Left lung (tissue), 10 donors: ENCODE measurements around the gene TSHZ2. TPM values are rescaled to one million over a fixed set of nuclear protein-coding genes. Genes with fewer than 3 reads are reported as not detected.

ENCODE experiments used
- ATAC-seq: fragments of 200-7000 bp; cut with Tn5 transposase; one replicate; pipeline ENCODE4 v1.9.1; 2020; ENCODE audit warnings: moderate library complexity
- DNase-seq, 4 donors: peaks; one replicate each; pipeline ENCODE4 v3.0.0-alpha.2; 2013 to 2020
- H3K27ac ChIP-seq, 2 donors: fragments of 200-600 bp; sonication (generic) in 1 of 2; one replicate each; pipeline versions ENCODE4 v1.5.0 to v1.8.0; 2020 to 2021
- H3K27me3 ChIP-seq, 2 donors: fragments of 200-600 bp; sonication (generic) in 1 of 2; one replicate each; pipeline versions ENCODE4 v1.5.0 to v1.8.0; 2020 to 2021
- H3K36me3 ChIP-seq, 2 donors: fragments of 200-600 bp; sonication (generic) in 1 of 2; one replicate each; pipeline versions ENCODE4 v1.5.0 to v1.8.0; 2020 to 2021
- H3K4me1 ChIP-seq, 2 donors: fragments of 200-600 bp; one replicate each; pipeline ENCODE4 v1.8.0; 2021
- H3K4me3 ChIP-seq, 2 donors: fragments of 200-600 bp; sonication (generic) in 1 of 2; one replicate each; pipeline versions ENCODE4 v1.5.0 to v1.8.0; 2020 to 2021; ENCODE audit warnings: mild to moderate bottlenecking in 1 of 2
- H3K9me3 ChIP-seq, 2 donors: fragments of 200-600 bp; sonication (generic) in 1 of 2; one replicate each; pipeline versions ENCODE4 v1.5.0 to v1.8.0; 2020 to 2021
- intact Hi-C, 2 donors: fragments of 100-400 bp; cut with DNase I; formaldehyde crosslinking; loops; one replicate each; pipeline versions ENCODE4 v1.11.2 to v1.14.2; 2022
- polyA plus RNA-seq, 6 donors: library from polyadenylated mRNA; unstranded; fragments of 120-200 nt; gene quantifications; one replicate each; pipeline ENCODE4 v1.2.1, GENCODE V29; 2013; ENCODE audit not compliant: insufficient read length in 6 of 6
- total RNA-seq, 2 donors: library from RNA; stranded (reverse); fragmentation: NEBNext Ultra II Directional; extraction: Animal tissue kit (Norgen Biotek cat#: 25700); gene quantifications; one replicate each; pipeline ENCODE4 v1.2.1, GENCODE V29; 2021
- TF ChIP-seq, protein P1 (sequence below), 2 donors: fragments of 200-600 bp; sonication (generic) in 1 of 2; IDR thresholded peaks; one replicate each; pipeline versions ENCODE4 v1.5.0 to v1.8.0; 2021; ENCODE audit warnings: antibody characterized with exemption in 2 of 2
- donor health status: DM: no; HTN: yes; CAD: no.
- donor health status: DM: no; HTN: no; CAD: no.

Gene TSHZ2
- total and polyA plus RNA-seq, 8 donors = 7.6 to 20.7 (median 13.9) TPM

DNA sequence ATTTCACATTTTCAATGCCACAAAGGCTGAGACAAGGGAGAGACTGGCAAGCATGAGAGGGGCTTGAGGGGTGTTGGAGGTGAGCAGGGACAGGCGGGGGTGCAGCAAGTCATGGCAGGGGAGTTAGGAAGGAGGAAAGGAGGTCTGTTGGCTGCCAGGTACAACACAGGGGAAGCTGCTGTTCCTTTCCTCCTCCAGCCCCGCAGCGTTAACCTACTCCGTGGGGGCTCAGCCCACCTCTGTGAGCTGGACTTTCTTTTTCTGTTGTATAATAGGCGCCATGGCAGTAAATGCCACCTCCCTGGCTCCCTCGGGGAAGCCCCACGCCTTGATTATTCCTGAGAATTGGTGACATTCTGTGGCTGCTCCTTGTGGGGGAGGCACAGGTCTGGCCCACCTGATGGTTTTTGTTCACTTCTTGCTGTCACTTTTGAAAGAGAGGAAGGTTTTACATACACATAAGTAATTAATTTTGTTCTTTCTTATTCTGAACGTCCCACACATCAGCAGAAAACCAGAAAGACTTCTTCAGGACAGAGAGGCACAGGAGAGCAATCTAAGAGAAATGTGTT lies 293.2 kb downstream of the TSHZ2 start:
- no peak for DNase-seq
- Histone ChIP-seq H3K36me3 (no peaks in the 10 kb centered on the region), H3K4me3 (no peak overlapping the region), H3K9me3 (no peaks in the 10 kb centered on the region), H3K4me1 (no peaks in the 10 kb centered on the region), H3K27ac (no peak overlapping the region), H3K27me3 (peaks cover 0 to 8% of the 10 kb centered on the region in 2 donors)
- no peak for ATAC-seq
- TF ChIP-seq, protein P1, sequence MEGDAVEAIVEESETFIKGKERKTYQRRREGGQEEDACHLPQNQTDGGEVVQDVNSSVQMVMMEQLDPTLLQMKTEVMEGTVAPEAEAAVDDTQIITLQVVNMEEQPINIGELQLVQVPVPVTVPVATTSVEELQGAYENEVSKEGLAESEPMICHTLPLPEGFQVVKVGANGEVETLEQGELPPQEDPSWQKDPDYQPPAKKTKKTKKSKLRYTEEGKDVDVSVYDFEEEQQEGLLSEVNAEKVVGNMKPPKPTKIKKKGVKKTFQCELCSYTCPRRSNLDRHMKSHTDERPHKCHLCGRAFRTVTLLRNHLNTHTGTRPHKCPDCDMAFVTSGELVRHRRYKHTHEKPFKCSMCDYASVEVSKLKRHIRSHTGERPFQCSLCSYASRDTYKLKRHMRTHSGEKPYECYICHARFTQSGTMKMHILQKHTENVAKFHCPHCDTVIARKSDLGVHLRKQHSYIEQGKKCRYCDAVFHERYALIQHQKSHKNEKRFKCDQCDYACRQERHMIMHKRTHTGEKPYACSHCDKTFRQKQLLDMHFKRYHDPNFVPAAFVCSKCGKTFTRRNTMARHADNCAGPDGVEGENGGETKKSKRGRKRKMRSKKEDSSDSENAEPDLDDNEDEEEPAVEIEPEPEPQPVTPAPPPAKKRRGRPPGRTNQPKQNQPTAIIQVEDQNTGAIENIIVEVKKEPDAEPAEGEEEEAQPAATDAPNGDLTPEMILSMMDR (IDR thresholded peaks at IDR 0.05) = no peak
- intact Hi-C loops = no loop called here

DNA sequence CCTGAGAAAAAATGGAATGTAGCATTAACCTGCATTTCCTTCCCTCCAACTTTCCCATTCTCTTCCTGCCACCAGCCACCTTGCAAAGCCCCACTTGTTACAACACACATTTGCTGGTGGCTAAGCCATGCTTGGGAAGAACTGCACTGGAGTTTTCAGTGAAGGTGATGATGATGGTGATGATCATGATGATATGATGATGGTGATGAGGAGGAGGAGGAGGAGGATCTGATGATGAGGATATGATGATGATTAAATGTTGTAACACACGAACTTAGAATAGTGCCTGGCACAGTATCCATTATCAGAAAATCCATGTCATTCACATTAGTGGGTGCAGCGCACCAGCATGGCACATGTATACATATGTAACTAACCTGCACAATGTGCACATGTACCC lies 297.2 kb downstream of the TSHZ2 start:
- TF ChIP-seq, protein P1 (IDR thresholded peaks at IDR 0.05) = no peak
- no peaks in the 10 kb centered on the region for H3K36me3 ChIP-seq
- H3K27ac ChIP-seq = no peak overlapping the region
- no peaks in the 10 kb centered on the region for H3K4me1 ChIP-seq
- DNase-seq = no peak
- H3K9me3 ChIP-seq = no peaks in the 10 kb centered on the region
- intact Hi-C loops = no loop called here
- no peak for ATAC-seq
- H3K27me3 ChIP-seq = no peaks in the 10 kb centered on the region
- H3K4me3 ChIP-seq = no peak overlapping the region

- Histone ChIP-seq H3K9me3 (no peaks in the 10 kb centered on the region), H3K4me1 (no peaks in the 10 kb centered on the region), H3K4me3 (no peak overlapping the region), H3K36me3 (no peaks in the 10 kb centered on the region), H3K27me3 (no peaks in the 10 kb centered on the region), H3K27ac (no peak overlapping the region)
- TF ChIP-seq, protein P1 (IDR thresholded peaks at IDR 0.05) = no peak
- ATAC-seq (no peak), DNase-seq (no peak)
- intact Hi-C loops = no loop called here
Measured at GRCh38 chr20:53270792-53271375, 298.7 kb downstream of the TSHZ2 start.

GRCh38 chr20:53274365-53274764 lies 302.2 kb downstream of the TSHZ2 start:
- no peak for ATAC-seq

DNA sequence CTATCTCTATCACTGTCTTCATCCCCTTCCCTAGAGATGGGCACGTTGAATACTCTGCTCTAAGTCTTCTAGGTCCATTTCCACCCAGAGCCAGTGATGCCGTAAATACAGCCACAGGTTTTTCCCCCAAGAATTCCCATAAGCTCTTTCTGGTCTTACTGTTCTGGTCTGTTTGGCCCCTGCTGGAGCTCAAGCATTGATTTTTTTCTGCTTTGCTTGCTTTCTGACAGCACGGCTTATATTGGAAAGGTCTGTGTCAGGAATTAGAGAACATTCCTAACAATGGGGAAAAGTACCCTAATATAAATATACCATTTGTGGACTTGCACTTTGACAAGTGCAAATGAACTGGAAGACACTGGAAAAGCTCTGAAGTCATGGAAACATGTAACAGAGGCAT lies 302.6 kb downstream of the TSHZ2 start:
- no peaks in the 10 kb centered on the region for H3K27me3 ChIP-seq
- no peak overlapping the region for H3K27ac ChIP-seq
- TF ChIP-seq, protein P1 (IDR thresholded peaks at IDR 0.05) = no peak
- H3K4me3 ChIP-seq = no peak overlapping the region
- intact Hi-C loops = no loop called here
- ATAC-seq (no peak), DNase-seq (no peak)
- no peaks in the 10 kb centered on the region for H3K9me3 ChIP-seq
- no peaks in the 10 kb centered on the region for H3K36me3 ChIP-seq
- H3K4me1 ChIP-seq = no peaks in the 10 kb centered on the region

More at GRCh38 chr20:53274365-53274764, 302.2 kb downstream of the TSHZ2 start:
- H3K27ac ChIP-seq = no peak overlapping the region
- no peaks in the 10 kb centered on the region for H3K27me3 ChIP-seq
- H3K4me3 ChIP-seq = no peak overlapping the region
- no peaks in the 10 kb centered on the region for H3K9me3 ChIP-seq
- TF ChIP-seq, protein P1 (IDR thresholded peaks at IDR 0.05) = no peak
- H3K4me1 ChIP-seq = no peaks in the 10 kb centered on the region
- H3K36me3 ChIP-seq = no peaks in the 10 kb centered on the region
- no peak for DNase-seq
- intact Hi-C loops = no loop called here
